ENCODE data around the gene NPAS2. TPM values are rescaled to one million over a fixed set of nuclear protein-coding genes. Genes with fewer than 3 reads are reported as not detected.

Gene NPAS2
- total and polyA plus RNA-seq, 2 of the 8 experiments (the other 6 are each of a cell fraction or from before 2014, with no cell fraction given): 1.8 to 1.9 TPM

DNA sequence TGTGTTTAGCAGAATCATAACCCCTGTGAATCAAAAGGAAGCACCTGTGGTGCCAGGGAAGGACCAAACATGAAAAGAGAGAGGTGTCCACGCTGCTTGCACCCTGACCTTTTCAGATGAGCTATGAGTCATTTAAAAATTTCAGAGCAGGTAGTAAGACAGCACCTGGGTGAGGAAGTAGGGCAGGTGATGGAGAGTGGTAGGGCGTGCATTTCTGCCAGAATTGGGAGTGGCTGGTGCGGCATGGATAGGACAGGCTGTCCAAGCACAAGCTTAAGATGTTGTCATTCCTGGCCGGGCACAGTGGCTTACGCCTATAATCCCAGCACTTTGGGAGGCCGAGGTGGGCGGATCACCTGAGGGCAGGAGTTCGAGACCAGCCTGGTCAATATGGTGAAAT is 36.8 kb downstream of the NPAS2 start:
- Histone ChIP-seq H2AK5ac (ENCODE audit: low read depth, low read length) (no peak overlapping the region), H4K5ac (ENCODE audit: insufficient read length, low read depth, low read length) (no peak overlapping the region), H3K18ac (ENCODE audit: extremely low read depth, low read length) (no peak overlapping the region), H3K4me3 (ENCODE audit: extremely low read depth in 1 of 4, insufficient read depth in 2 of 4, low read depth in 3 of 4, low read length in 4 of 4) (no peak overlapping the region), H3K56ac (replicated peaks; ENCODE audit: insufficient read length, low read depth, low read length) (no peak overlapping the region), H3K79me1 (ENCODE audit: low read depth, low read length) (no peaks in the 10 kb centered on the region), H3K23me2 (ENCODE audit: low read depth, low read length) (no peaks in the 10 kb centered on the region), H3K36me3 (ENCODE audit: control insufficient read depth in 2 of 4, insufficient read depth in 4 of 4, low read length in 3 of 4) (no peaks in the 10 kb centered on the region), H2BK20ac (ENCODE audit: low read length) (no peak overlapping the region), H4K91ac (replicated peaks; ENCODE audit: insufficient read length, low read length) (no peak overlapping the region), H3K9ac (replicated peaks in 1 of 4; ENCODE audit: extremely low read depth in 1 of 4, low read depth in 3 of 4, low read length in 3 of 4) (no peak overlapping the region), H2BK15ac (ENCODE audit: low read length) (no peak overlapping the region), H4K20me1 (replicated peaks in 1 of 2; ENCODE audit: control insufficient read depth in 1 of 2, insufficient read depth in 2 of 2, low read length in 2 of 2) (no peaks in the 10 kb centered on the region), H3K4me2 (ENCODE audit: insufficient read depth in 1 of 2, low read depth in 2 of 2, low read length in 2 of 2) (no peak overlapping the region), H3K4ac (replicated peaks; ENCODE audit: insufficient read length, low read depth, low read length) (no peak overlapping the region), H2AFZ (ENCODE audit: low read length) (no peak overlapping the region), H2BK12ac (ENCODE audit: low read depth, low read length) (no peak overlapping the region), H3K23ac (ENCODE audit: insufficient read length) (no peak overlapping the region), H3K27ac (ENCODE audit: low read depth, low read length) (no peak overlapping the region), H3K79me2 (ENCODE audit: control insufficient read depth in 1 of 2, insufficient read depth in 2 of 2, low read length in 2 of 2) (no peaks in the 10 kb centered on the region), H4K8ac (ENCODE audit: extremely low read depth, insufficient read depth, low read length) (no peak overlapping the region), H3K4me1 (replicated peaks in 1 of 4; ENCODE audit: control insufficient read depth in 3 of 4, insufficient read depth in 4 of 4, low read length in 3 of 4) (peaks cover 0 to 3% (median 0%) of the 10 kb centered on the region in 4 experiments; a peak in 1 of 7 replicates), H2BK5ac (ENCODE audit: low read depth, low read length) (no peak overlapping the region), H3K14ac (ENCODE audit: insufficient read length) (no peak overlapping the region), H3K9me3 (ENCODE audit: insufficient read depth in 2 of 2, low read depth in 1 of 2, low read length in 1 of 2) (no peaks in the 10 kb centered on the region), H3K27me3 (replicated peaks in 1 of 4; ENCODE audit: control insufficient read depth in 3 of 4, extremely low read depth in 1 of 4, insufficient read depth in 3 of 4, low read length in 3 of 4) (no peaks in the 10 kb centered on the region), H2BK120ac (replicated peaks; ENCODE audit: low read depth, low read length) (no peak overlapping the region)
- WGBS, 2 experiments (ENCODE audit: extremely low coverage in 1 of 2, insufficient coverage in 1 of 2, insufficient read length in 1 of 2, insufficient replicate concordance in 2 of 2, low coverage in 1 of 2, low lambda C conversion rate in 2 of 2, missing lambda C conversion rate in 1 of 2): 82% methylated on average over 8 of the region's 8 CpGs; no CpG with 5 or more reads in 1 of the 2 experiments
- DNase-seq (ENCODE audit: low read depth in 1 of 2, low spot score in 2 of 2) (no peak), FAIRE-seq (no peak)
- POLR2A ChIA-PET (ENCODE audit: partially characterized antibody): no interaction called here
- CTCF ChIA-PET (ENCODE audit: partially characterized antibody): interaction anchor here (0.7 to 1.6 kb wide), 4 partner anchors 16 to 126 kb away, joined by 3 to 4 read pairs (median 4); no protein-coding TSS in a partner anchor
- no peak for TF ChIP-seq EP300 (IDR thresholded peaks at IDR 0.05; ENCODE audit: borderline replicate concordance in 1 of 2, low read depth in 2 of 2, low read length in 2 of 2)
- no peak for TF ChIP-seq HDAC2 (IDR thresholded peaks at IDR 0.05; ENCODE audit: borderline replicate concordance in 1 of 2, low read depth in 2 of 2, low read length in 2 of 2)
- no peak for TF ChIP-seq ASH2L (IDR thresholded peaks at IDR 0.05; ENCODE audit: low read length)
- no peak for TF ChIP-seq RFX5 (IDR thresholded peaks at IDR 0.05; ENCODE audit: borderline replicate concordance, low read depth, low read length)
- no peak for TF ChIP-seq CBX5 (IDR thresholded peaks at IDR 0.05; ENCODE audit: low read depth, low read length)
- no peak for TF ChIP-seq BRCA1 (IDR thresholded peaks at IDR 0.05; ENCODE audit: low read depth, low read length)
- TF ChIP-seq, protein P1, sequence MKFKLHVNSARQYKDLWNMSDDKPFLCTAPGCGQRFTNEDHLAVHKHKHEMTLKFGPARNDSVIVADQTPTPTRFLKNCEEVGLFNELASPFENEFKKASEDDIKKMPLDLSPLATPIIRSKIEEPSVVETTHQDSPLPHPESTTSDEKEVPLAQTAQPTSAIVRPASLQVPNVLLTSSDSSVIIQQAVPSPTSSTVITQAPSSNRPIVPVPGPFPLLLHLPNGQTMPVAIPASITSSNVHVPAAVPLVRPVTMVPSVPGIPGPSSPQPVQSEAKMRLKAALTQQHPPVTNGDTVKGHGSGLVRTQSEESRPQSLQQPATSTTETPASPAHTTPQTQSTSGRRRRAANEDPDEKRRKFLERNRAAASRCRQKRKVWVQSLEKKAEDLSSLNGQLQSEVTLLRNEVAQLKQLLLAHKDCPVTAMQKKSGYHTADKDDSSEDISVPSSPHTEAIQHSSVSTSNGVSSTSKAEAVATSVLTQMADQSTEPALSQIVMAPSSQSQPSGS (IDR thresholded peaks at IDR 0.05; ENCODE audit: low read length): no peak
- no peak for TF ChIP-seq SIRT6 (IDR thresholded peaks at IDR 0.05; ENCODE audit: low read length)
- no peak for TF ChIP-seq BCL11A (IDR thresholded peaks at IDR 0.05; ENCODE audit: low read depth in 2 of 2, low read length in 2 of 2)
- TF ChIP-seq BACH1 (IDR thresholded peaks at IDR 0.05; ENCODE audit: low read length): no peak
- no peak for TF ChIP-seq SIN3A (conservative IDR thresholded peaks at IDR 0.05 in 1 of 2, IDR thresholded peaks at IDR 0.05 in 1 of 2; ENCODE audit: low read depth in 1 of 2, low read length in 2 of 2)
- no peak for TF ChIP-seq KDM5A (IDR thresholded peaks at IDR 0.05; ENCODE audit: low read length)
- no peak for TF ChIP-seq POLR2AphosphoS5 (IDR thresholded peaks at IDR 0.05; ENCODE audit: low read depth, low read length)

All from H1 (cell line).